Measurements from ENCODE around the gene TCF20.

GRCh38 chr22:42280140-42280539, 9.7 kb upstream of the TCF20 start:
- TF ChIP-seq CTCF (IDR thresholded peaks at IDR 0.05; ENCODE audit: low read depth, low read length, missing input control) = no peak
- no peak for TF ChIP-seq EGR1 (IDR thresholded peaks at IDR 0.05; ENCODE audit: low read depth in 2 of 2)
- no peak for TF ChIP-seq JUND (IDR thresholded peaks at IDR 0.05)
- no peak for TF ChIP-seq YY1 (IDR thresholded peaks at IDR 0.05)
- no peak for TF ChIP-seq RAD21 (IDR thresholded peaks at IDR 0.05)
- no peak for TF ChIP-seq ATF3 (IDR thresholded peaks at IDR 0.05)
- TF ChIP-seq, protein P1, sequence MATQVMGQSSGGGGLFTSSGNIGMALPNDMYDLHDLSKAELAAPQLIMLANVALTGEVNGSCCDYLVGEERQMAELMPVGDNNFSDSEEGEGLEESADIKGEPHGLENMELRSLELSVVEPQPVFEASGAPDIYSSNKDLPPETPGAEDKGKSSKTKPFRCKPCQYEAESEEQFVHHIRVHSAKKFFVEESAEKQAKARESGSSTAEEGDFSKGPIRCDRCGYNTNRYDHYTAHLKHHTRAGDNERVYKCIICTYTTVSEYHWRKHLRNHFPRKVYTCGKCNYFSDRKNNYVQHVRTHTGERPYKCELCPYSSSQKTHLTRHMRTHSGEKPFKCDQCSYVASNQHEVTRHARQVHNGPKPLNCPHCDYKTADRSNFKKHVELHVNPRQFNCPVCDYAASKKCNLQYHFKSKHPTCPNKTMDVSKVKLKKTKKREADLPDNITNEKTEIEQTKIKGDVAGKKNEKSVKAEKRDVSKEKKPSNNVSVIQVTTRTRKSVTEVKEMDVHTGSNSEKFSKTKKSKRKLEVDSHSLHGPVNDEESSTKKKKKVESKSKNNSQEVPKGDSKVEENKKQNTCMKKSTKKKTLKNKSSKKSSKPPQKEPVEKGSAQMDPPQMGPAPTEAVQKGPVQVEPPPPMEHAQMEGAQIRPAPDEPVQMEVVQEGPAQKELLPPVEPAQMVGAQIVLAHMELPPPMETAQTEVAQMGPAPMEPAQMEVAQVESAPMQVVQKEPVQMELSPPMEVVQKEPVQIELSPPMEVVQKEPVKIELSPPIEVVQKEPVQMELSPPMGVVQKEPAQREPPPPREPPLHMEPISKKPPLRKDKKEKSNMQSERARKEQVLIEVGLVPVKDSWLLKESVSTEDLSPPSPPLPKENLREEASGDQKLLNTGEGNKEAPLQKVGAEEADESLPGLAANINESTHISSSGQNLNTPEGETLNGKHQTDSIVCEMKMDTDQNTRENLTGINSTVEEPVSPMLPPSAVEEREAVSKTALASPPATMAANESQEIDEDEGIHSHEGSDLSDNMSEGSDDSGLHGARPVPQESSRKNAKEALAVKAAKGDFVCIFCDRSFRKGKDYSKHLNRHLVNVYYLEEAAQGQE (IDR thresholded peaks at IDR 0.05) = no peak

All from liver (tissue), 3 donors.